Hepatocyte (in vitro differentiated cells): Measurements from ENCODE around the gene DDTL.

ENCODE experiments used
- EZH2 ChIP-seq: fragments of 200-600 bp; sonication (generic); IDR thresholded peaks from 2 replicates; pipeline ENCODE4 v1.6.1; 2016; ENCODE audit warnings: antibody characterized with exemption, mild to moderate bottlenecking, borderline replicate concordance
- EZH2phosphoT487 ChIP-seq: fragments of 200-600 bp; sonication (generic); IDR thresholded peaks from one replicate; pipeline ENCODE4 v1.6.1; 2018; ENCODE audit warnings: antibody characterized with exemption, mild to moderate bottlenecking, low read depth, moderate library complexity; ENCODE audit not compliant: unreplicated experiment, severe bottlenecking
- TF ChIP-seq, protein P1 (sequence below): fragments of 200-600 bp; sonication (generic); IDR thresholded peaks from 2 replicates; pipeline ENCODE4 v1.5.1; 2016; ENCODE audit warnings: antibody characterized with exemption, mild to moderate bottlenecking; ENCODE audit not compliant: poor library complexity

DNA sequence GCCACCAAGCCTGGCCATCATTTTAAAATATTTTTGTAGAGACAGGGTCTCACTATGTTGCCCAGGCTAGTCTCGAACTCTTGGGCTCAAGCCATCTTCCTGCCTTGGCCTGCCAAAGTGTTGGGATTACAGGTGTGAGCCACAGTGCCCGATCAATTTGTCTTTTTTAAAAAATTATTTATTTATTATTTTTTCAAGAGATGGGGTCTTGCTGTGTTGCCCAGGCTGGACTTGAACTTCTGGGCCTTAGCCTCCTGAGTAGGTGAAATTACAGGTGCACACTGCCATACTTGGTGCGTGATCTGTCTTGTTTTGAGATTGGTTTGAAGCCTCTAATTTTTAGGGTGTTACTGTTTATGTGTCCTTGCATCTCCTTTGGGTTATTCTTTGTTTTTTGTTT, 54.6 kb downstream of the DDTL start:
- TF ChIP-seq, protein P1, sequence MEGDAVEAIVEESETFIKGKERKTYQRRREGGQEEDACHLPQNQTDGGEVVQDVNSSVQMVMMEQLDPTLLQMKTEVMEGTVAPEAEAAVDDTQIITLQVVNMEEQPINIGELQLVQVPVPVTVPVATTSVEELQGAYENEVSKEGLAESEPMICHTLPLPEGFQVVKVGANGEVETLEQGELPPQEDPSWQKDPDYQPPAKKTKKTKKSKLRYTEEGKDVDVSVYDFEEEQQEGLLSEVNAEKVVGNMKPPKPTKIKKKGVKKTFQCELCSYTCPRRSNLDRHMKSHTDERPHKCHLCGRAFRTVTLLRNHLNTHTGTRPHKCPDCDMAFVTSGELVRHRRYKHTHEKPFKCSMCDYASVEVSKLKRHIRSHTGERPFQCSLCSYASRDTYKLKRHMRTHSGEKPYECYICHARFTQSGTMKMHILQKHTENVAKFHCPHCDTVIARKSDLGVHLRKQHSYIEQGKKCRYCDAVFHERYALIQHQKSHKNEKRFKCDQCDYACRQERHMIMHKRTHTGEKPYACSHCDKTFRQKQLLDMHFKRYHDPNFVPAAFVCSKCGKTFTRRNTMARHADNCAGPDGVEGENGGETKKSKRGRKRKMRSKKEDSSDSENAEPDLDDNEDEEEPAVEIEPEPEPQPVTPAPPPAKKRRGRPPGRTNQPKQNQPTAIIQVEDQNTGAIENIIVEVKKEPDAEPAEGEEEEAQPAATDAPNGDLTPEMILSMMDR, result no peak
- TF ChIP-seq EZH2 (no peak), EZH2phosphoT487 (no peak)
